Measurements from ENCODE around the gene AMACR. TPM values are rescaled to one million over a fixed set of nuclear protein-coding genes. Genes with fewer than 3 reads are reported as not detected.
A peak's percentile ranks its signal among the peaks of the same experiment; 100 is the strongest.

Gene AMACR
- total RNA-seq = 1.3 TPM

DNA sequence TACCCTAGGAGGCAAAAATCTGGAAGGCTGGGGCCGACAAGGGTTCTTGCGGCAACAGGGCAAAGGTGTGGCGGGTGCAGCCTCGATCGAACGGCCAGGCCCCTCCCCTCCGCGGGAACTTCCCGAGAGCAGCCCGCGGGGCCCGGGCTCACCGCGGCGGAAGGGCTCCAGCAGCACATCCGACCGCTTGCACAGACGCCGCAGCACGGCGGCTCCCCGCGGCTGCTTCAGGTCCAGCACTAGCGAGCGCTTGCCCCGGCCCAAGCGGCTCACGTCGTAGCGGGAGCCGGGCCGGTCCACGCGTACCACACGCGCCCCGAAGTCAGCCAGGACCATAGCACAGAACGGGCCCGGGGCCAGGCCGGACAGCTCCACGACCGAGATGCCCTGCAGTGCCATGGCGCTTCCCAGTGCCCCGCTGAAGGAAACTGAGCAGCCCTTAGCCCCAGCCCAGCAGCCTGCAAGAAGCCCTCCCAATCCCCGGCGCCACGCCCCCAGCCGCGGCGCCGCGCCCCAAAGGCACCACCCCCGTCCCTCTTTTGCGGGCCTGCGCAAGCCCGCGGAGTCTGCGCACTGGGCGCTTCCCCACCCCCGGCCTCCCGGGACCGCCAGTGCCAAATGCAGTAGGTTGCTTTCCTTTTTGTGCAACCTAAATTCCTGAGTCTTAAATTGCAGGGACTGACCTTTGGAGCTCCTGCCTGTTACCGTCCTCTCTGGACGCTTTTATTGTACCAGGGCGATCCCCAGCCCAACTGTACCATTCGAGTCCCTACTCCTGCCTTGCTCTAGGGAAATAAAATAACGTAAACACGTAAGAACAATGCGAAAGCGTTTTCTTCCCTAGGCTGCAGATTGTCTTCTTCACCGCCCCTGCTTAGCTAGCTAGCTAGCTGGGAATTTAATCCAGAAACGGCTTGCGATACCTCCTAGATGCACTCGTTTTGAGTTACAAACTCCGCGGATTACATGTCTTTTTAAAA, at the start of gene AMACR:
Gene AMACR (minus strand): TSS at position 430 of the 980 bp plus-strand sequence. CDS start 31 bp downstream, at position 399.
- Histone ChIP-seq H3K9me3 (no peaks in the 10 kb centered on the region), H3K4me3 (peak within 1 kb of the TSS; percentile 73 to 77), H3K27me3 (no peaks in the 10 kb centered on the region), H3K36me3 (peaks cover 0 to 11% of the 10 kb centered on the region in 2 donors), H3K27ac (peak within 1 kb of the TSS; percentile 83 to 85), H3K4me1 (peaks cover 4 to 11% of the 10 kb centered on the region in 2 donors)
- TF ChIP-seq, protein P1, sequence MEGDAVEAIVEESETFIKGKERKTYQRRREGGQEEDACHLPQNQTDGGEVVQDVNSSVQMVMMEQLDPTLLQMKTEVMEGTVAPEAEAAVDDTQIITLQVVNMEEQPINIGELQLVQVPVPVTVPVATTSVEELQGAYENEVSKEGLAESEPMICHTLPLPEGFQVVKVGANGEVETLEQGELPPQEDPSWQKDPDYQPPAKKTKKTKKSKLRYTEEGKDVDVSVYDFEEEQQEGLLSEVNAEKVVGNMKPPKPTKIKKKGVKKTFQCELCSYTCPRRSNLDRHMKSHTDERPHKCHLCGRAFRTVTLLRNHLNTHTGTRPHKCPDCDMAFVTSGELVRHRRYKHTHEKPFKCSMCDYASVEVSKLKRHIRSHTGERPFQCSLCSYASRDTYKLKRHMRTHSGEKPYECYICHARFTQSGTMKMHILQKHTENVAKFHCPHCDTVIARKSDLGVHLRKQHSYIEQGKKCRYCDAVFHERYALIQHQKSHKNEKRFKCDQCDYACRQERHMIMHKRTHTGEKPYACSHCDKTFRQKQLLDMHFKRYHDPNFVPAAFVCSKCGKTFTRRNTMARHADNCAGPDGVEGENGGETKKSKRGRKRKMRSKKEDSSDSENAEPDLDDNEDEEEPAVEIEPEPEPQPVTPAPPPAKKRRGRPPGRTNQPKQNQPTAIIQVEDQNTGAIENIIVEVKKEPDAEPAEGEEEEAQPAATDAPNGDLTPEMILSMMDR (IDR thresholded peaks at IDR 0.05) = no peak
- intact Hi-C loops (cut with DNase I) = loop anchor here (2.0 to 10.0 kb wide), 4 partner anchors 37 to 924 kb away; partner anchors contain the start of gene TARS1
- DNase-seq (ENCODE audit: low spot score in 2 of 2) = peak; percentile 66 to 97

DNA sequence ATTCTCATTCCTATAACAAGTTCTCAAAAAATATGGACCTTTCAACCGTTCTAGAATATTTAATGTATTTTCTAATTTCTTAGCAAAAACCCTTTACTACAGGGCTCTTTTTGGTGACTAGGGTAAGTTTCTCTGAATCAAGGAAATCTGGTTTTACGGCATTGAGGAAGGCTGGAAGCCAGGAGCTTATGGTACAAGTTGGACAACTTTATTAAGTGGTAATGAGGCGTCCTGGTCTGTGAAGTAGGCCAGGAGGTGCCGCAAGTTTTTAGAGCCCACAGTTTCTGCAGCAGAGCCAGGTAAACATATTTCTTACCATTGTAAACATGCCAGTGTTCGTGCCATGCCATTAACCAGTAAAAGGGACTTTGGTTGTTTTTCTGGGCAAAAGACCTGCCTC, 49.7 kb upstream of the AMACR start:
- no peaks in the 10 kb centered on the region for H3K36me3 ChIP-seq
- peaks cover 0 to 3% of the 10 kb centered on the region in 2 donors for H3K4me1 ChIP-seq
- H3K27ac ChIP-seq = no peak overlapping the region
- no peaks in the 10 kb centered on the region for H3K27me3 ChIP-seq
- TF ChIP-seq, protein P1 (IDR thresholded peaks at IDR 0.05) = no peak
- no peak for DNase-seq (ENCODE audit: low spot score in 2 of 2)
- H3K4me3 ChIP-seq = no peak overlapping the region
- intact Hi-C loops (cut with DNase I) = no loop called here
- H3K9me3 ChIP-seq = no peaks in the 10 kb centered on the region

DNA sequence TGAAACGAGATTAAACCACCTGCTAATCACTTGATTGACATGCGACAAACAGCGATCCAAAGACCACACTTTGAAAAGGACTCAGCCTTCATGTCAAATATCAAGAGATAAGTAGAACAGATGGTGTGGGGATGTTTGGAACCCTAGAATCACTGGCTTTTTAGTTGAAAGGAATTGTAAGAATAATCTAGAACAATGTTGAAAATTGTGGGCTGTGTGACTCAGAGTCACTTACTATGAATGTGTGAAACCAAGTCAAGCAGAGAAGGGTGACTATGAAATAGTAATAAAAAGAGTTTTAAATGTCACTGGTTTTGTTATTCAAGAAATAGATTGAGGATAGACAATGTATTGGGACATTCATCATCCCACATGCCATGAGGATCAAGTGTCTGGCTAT, 49.3 kb upstream of the AMACR start:
- H3K27me3 ChIP-seq = no peaks in the 10 kb centered on the region
- H3K36me3 ChIP-seq = no peaks in the 10 kb centered on the region
- DNase-seq (ENCODE audit: low spot score in 2 of 2) = no peak
- TF ChIP-seq, protein P1 (IDR thresholded peaks at IDR 0.05) = no peak
- H3K4me3 ChIP-seq = no peak overlapping the region
- intact Hi-C loops (cut with DNase I) = no loop called here
- H3K27ac ChIP-seq = no peak overlapping the region
- peaks cover 0 to 4% of the 10 kb centered on the region in 2 donors for H3K4me1 ChIP-seq
- H3K9me3 ChIP-seq = no peaks in the 10 kb centered on the region

GRCh38 chr5:34055667-34056066, 47.8 kb upstream of the AMACR start:
- no peaks in the 10 kb centered on the region for H3K9me3 ChIP-seq
- DNase-seq (ENCODE audit: low spot score in 2 of 2) = no peak

DNA sequence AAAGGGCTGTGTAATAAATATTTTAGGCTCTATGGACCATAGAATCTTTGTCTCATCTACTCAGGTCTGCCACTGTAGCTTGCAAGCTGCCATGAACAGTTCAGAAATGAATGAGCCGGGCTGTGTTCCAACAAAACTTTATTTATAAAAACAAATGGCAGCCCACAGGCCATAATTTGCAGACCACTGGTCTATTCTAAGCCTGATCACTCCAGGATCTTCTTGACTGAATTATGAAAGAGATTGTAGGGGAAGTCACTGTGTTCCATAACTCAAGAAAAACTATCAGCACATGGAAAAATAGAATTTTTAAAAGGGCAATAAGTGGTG, 46.5 kb upstream of the AMACR start:
- Histone ChIP-seq H3K9me3 (no peaks in the 10 kb centered on the region), H3K27me3 (no peaks in the 10 kb centered on the region), H3K27ac (peak overlapping the region; percentile 2 to 49), H3K4me3 (no peak overlapping the region), H3K4me1 (peaks cover 0 to 4% of the 10 kb centered on the region in 2 donors), H3K36me3 (no peaks in the 10 kb centered on the region)
- TF ChIP-seq, protein P1 (IDR thresholded peaks at IDR 0.05) = no peak
- no peak for DNase-seq (ENCODE audit: low spot score in 2 of 2)
- intact Hi-C loops (cut with DNase I) = no loop called here

More at GRCh38 chr5:34055667-34056066, 47.8 kb upstream of the AMACR start:
- no peak overlapping the region for H3K27ac ChIP-seq
- H3K4me3 ChIP-seq = no peak overlapping the region
- intact Hi-C loops (cut with DNase I) = no loop called here
- peaks cover 0 to 4% of the 10 kb centered on the region in 2 donors for H3K4me1 ChIP-seq
- no peaks in the 10 kb centered on the region for H3K36me3 ChIP-seq
- no peaks in the 10 kb centered on the region for H3K27me3 ChIP-seq
- TF ChIP-seq, protein P1 (IDR thresholded peaks at IDR 0.05) = no peak
